Measurements from ENCODE around the gene USHBP1.

USHBP1 gene

GRCh38 chr19:17210296-17210695 is 54.2 kb downstream of the USHBP1 start:
- DNase-seq: no peak

GRCh38 chr19:17209126-17210036 is 55.2 kb downstream of the USHBP1 start:
- no peak for DNase-seq

GRCh38 chr19:17206736-17207581 is 57.6 kb downstream of the USHBP1 start:
- no peak for DNase-seq

- DNase-seq: peak; percentile 20 to 62 (median 28)
Observed at GRCh38 chr19:17205237-17206140, 59.1 kb downstream of the USHBP1 start.

- DNase-seq: no peak
Observed at GRCh38 chr19:17202713-17203112, 61.8 kb downstream of the USHBP1 start.

GRCh38 chr19:17202249-17202648 is 62.3 kb downstream of the USHBP1 start:
- no peak for DNase-seq

- DNase-seq: no peak
Observed at GRCh38 chr19:17200408-17201079, 64.0 kb downstream of the USHBP1 start.

Data from activated CD4-positive, CD25-positive, alpha-beta regulatory T cell (primary cell).